MM.1S (cell line): ENCODE data around the gene LITAFD.

Experiments used
- EZH2 ChIP-seq: fragments of 300-600 bp; sonication (generic); optimal IDR thresholded peaks from 2 replicates; pipeline ENCODE3; 2017; ENCODE audit warnings: low read depth, mild to moderate bottlenecking, antibody characterized with exemption, low read length, mixed read lengths
- EZH2phosphoT487 ChIP-seq: fragments of 300-600 bp; sonication (generic); IDR thresholded peaks from 2 replicates; pipeline ENCODE4 v1.6.1; 2018; ENCODE audit warnings: antibody characterized with exemption, low read length
- TF ChIP-seq, protein P1 (sequence below): fragments of 300-600 bp; sonication (generic); IDR thresholded peaks from 2 replicates; pipeline ENCODE4 v1.5.1; 2016; ENCODE audit warnings: antibody characterized with exemption, low read length, mixed read lengths

DNA sequence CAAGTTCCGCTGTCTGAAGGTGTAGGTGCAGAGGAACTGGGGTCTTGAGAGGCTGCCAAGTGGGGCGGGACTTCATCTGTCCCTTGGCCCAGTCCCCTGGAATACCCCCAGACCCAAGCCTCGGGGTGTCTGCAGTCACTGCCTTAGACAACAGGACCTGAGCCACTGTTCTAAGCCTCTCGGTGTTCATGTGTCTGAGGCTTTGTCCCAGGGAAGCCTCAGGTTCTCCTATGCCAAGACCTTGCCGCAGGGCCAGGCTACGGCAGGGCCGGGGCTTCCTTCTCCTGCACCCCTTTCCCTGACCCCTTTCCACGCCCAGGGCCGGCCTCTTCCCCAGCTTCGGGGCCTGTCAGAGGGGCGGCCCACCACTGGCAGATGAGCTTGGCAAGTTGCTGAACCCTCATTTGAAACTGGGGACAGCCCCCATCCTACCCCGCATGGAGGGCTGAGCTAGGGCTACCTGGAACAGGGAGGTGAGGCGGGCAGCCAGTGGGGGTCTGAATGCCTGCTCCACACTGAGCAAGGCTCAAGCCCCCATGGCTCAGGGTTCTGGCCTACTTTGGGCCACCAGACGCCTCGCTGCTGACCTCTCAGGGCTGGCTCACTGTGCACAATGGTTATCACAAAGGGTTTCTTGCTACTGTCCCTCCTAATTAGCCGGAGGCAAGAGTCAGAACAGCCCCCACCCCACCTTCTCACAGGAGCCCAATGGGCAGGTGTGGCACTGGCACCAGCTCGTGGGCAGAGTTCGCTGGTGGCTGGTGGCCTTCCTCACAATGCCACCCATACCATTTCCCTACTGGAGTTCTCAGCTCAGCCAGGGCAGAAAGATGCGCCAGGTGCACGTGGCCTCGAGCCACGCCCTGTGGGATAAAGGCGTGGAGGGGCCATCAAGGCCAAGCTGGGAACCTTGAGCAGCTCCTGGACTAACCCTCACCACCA, 7.1 kb downstream of the LITAFD start:
- no peak for TF ChIP-seq EZH2
- TF ChIP-seq, protein P1, sequence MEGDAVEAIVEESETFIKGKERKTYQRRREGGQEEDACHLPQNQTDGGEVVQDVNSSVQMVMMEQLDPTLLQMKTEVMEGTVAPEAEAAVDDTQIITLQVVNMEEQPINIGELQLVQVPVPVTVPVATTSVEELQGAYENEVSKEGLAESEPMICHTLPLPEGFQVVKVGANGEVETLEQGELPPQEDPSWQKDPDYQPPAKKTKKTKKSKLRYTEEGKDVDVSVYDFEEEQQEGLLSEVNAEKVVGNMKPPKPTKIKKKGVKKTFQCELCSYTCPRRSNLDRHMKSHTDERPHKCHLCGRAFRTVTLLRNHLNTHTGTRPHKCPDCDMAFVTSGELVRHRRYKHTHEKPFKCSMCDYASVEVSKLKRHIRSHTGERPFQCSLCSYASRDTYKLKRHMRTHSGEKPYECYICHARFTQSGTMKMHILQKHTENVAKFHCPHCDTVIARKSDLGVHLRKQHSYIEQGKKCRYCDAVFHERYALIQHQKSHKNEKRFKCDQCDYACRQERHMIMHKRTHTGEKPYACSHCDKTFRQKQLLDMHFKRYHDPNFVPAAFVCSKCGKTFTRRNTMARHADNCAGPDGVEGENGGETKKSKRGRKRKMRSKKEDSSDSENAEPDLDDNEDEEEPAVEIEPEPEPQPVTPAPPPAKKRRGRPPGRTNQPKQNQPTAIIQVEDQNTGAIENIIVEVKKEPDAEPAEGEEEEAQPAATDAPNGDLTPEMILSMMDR: no peak
- no peak for TF ChIP-seq EZH2phosphoT487
